ENCODE measurements around the gene AQP1.
A peak's percentile ranks its signal among the peaks of the same experiment; 100 is the strongest.

Gene AQP1

DNA sequence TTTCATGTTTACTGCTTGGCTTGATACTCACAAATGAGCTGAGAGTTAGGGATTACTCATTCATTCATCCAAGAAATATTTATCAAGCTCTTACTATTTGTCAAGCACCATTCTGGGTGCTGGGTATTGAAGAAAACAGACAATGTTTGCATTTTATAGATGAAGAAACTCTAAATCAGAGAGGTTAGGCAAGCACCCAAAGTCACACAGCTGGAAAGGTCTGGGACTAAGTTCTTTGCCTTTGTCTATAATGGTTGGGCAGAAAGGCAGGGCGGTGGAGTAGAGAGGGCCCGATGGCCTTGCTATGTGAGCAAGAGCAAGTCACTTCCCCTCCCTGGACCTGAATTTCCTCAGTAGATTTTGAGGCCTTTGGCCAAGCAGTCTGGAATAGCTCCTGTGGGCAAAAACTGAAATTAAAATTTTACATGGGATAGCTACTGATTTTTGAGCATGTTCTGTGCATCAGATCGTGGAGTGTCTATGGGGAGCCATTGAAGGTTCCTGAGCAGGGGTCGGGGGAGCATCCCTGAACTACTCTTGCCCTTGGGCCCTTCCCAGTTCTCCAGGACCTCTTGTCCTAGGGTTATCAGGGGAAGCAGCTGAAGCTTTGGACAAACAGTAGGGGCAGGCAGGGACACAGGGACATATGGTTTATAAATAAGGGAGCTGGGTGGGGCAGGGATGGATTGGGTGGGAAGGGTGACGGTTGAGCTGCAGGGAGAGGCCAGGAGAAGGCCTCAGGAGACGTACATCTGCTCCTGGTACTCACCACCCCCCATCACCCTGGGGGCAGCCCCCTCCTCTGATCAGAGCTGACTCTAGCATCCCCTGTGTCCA, 23.3 kb downstream of the AQP1 start:
- no peak for DNase-seq (ENCODE audit: low read depth in 2 of 2)

DNA sequence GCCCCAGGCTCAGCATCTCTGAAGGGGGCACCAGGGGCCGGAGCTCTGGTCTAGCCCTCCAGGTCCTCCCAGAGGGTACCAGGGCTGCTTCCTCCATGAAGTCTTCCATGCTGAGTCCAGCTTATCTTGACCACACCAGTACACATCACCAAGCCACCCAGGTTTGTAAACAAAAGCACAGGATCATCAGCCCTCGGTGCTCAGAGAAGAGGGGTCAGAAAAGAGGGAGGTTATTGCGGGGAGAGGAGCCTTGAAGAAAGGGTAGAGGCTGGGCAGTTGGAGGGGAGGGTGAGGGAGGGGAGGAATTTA, 23.9 kb downstream of the AQP1 start:
- DNase-seq (ENCODE audit: low read depth in 2 of 2), result no peak

DNA sequence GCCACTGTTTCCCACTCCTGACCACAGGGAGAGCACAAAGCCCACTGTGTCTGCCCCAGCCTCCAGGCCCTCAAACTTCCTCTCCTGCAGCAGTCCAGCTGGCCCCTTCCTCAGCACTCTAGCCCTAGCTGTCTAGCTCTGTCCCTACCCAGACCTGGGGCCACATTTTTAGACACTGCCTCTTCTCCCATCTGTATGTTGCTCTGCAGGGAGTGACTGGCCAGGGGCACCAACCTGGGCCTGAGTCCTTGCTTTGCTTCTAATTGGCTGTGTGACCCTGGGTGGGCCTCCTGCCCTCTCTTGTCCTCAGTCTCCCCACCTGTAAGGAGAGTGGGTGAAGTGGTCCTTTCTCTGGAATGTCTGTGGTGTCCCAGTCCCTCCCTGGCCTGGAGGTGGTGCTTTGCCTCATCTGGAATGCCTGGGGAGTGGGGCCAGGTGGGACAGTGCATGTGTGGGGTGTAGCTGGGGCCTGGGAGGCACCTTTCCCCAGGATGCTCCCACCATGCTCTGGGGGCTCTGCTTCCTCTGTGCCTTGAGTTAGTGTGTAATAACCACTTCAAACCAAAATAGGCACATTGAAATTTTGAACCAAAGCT, 25.1 kb downstream of the AQP1 start:
- DNase-seq (ENCODE audit: low read depth in 2 of 2), result no peak

DNA sequence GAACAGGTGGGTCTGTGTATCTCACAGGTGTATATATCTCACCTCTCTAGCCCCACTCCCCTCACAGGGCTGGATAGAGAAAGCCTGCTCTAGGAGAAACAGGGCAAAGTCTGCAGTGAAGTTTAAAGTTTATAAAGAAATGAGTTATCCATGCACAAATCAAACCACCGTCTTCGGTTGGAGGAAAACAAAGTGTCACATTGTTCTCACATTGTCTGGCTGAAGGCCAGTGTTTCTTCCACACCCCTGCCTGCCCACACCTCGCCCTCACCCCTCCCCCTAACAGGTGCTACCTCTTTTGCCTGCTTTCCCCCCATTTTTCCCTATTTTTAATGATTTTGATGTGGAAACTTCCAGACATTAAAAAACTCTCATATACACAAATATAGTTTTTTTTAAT, 25.8 kb downstream of the AQP1 start:
- DNase-seq (ENCODE audit: low read depth in 2 of 2), result no peak

DNA sequence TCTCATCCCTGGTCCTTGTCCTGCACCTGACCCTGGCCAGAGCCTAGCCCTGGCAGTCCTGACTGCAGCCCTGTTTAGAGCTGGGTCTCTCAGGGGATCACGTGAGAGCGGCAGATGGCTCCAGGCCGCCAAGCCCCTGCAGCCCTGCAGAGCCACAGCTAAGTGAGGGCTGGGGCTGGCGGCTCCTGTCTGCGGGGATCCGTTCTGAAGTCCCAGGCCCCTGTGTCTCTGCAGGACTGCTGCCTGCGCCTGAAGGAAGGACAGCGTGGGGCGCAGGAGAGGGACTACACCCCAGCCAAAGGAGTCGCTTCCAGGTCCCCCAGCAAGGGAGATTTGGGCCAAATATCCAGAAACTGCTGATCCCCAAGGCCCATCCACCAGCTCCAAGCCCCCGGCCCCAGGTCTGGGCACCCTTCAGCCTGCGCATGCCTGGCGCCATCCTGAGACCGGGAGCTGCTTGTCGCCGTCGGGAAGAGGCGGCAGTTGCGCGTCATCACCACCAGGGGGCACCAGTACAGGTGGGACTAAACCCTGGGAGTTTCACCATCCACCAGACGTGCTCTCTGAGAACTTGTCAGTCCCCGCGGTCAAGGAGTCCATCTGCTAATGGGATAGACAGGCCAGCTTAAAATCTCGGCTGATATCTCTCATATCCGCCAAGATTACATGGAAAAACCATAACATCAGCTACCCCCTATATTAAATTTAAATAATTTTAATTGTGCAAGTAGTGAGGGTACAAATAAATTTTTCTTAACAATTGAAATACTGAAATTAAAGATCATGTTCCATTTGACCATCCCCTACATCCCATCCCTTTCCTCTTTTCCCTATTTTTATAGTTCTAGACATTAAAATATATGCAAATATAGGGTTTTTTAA, 27.0 kb downstream of the AQP1 start:
- DNase-seq (ENCODE audit: low read depth in 2 of 2), result peak; percentile 23 to 30

DNA sequence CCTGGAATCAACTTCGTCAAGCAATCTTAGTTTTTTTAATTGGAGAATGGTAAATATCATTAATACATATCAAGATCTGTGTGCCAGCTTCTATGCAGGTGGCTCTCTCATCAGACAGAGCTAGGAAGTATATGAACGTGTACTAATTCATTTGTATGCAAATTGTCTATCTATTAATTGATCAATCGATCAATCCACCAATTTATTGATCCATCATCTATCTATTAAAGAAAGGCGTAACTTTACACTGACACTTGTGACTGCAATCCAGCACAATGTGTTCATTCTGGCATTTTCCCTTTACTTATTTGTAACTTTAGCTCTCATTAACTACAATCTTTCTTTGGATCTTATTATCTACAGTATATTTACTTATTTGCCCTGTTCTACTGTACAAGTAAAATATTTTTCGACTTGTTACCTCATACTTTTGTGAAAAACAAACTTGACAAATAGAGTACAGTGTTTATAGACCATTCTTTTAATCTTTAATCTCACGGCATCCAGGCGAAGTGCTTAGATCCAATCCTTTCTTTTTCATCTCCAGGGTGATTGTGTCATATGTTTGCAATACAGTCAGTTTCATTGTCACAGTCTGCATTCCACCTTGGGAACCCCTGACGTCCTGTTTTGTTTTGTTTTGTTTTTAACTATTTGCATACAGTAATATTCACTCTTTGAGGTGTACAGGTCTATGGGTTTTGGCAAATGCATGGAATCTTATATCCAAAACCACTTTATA, 30.1 kb downstream of the AQP1 start:
- no peak for DNase-seq (ENCODE audit: low read depth in 2 of 2)

DNA sequence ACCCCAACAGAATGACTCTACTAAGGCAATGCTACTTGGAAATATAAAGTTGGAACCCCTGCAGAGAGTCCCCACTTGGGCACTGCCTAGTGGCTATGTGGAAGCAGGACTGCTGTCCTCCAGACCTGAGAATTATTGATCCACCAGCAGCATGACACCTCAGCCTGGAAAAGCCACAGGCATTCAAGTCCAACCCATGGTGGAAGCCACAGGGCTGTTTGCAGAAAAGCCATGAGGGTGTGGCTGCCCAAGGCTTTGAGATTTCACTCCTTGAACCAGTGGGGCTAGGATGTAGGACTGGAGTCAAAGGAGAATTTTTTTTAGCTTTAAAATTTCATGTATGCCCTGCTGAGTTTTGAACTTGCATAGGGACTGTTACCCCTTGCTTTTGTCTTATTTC, 38.5 kb downstream of the AQP1 start:
- DNase-seq (ENCODE audit: low read depth in 2 of 2), result no peak

DNA sequence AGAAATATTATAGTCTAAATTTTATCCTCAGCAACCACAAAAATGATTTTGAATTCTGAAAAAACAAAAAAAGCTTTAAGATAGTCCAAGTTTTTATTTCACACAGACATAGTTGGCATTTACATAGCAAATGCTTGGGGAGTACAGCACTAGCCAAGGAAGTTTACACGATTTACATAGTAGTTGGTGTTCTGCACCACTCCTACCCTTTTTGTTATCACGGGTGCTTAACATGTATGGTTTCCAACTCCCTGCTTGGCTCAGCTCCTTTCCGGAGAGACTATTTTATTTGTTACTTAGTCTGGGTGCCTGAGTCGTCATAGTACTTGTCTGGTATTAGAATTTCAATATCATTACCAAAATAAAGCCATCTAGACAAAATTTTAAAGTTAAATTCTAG, 43.3 kb downstream of the AQP1 start:
- DNase-seq (ENCODE audit: low read depth in 2 of 2), result no peak

DNA sequence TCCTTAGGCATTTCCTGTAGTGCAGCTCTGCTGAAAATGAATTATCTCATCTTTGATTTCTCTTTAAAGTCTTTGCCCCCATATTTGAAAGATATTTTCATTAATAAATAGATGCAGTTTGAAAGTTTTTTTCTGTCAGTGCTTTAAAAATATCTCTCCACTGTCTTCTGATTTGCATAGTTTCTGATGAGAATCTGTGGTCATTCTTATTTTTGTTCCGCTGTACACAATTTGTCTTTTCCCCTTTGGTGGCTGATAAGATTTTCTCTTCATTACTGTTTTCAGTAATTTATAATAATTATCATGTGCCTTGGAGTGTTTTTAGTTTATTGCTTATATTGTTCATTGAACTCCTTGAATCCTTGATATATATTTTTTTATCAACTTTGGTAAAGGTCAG, 45.1 kb downstream of the AQP1 start:
- DNase-seq (ENCODE audit: low read depth in 2 of 2), result no peak

DNA sequence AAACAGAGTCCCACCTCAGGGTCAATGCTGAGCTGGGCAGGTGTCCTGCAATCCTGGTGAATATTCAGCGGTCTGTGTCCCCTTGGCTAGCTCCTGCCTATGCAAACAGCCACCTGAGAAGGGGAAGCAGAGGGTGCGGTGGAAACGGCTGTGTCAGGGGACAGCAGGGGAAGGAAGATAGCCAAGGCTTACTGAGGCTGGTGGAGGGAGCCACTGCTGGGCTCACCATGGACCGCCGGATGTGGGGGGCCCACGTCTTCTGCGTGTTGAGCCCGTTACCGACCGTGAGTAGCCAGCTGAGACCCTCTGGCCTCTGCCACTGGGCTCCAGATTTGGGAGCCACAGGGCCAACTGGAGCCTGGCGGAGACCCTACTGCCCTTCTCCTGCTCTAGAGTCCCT, 52.2 kb downstream of the AQP1 start, which contains the start of gene GHRHR:
GHRHR (plus strand) TSS at position 112 of the 400 bp plus-strand sequence; CDS start at position 228, 116 bp downstream.
- no peak for DNase-seq (ENCODE audit: low read depth in 2 of 2)

DNA sequence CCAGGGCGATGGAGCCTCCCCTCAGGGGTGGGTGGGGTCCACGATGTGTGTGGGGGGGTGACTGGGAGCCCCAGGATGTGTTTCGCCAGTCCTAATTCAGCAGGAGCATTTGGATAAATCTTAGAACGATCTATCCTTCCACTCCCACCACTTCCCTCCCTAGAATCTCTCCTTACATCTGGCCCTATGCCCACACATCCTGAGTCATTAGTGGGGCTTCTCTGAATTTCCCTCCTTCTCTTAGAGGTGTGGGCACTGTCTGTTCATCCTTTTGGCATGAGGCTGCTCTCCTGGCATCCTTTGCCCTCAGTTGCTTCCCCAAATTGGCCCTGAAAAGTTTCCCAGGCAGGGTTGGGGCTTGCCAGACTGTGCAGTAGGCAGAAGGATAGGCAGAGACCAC, 53.7 kb downstream of the AQP1 start:
- DNase-seq (ENCODE audit: low read depth in 2 of 2), result no peak

DNA sequence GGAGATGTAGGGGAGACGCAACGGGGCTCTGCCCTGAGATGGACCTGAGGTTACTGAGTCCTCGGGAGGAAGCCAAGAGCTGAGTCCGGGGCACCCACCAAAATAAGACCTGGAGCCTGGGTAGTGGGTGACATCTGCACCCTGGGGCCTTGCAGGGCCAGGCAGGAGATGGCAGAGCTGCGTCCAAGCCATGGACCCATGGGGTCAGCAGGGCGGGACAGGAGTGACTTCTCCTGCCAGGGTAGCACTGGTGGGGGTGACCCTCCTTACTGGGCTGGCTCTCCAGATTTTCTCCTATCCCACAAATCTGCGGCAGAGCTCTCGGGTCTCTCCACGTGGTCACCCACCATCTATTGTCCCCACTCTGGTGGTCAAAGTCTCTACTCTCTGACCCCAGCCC, 54.2 kb downstream of the AQP1 start:
- no peak for DNase-seq (ENCODE audit: low read depth in 2 of 2)

DNA sequence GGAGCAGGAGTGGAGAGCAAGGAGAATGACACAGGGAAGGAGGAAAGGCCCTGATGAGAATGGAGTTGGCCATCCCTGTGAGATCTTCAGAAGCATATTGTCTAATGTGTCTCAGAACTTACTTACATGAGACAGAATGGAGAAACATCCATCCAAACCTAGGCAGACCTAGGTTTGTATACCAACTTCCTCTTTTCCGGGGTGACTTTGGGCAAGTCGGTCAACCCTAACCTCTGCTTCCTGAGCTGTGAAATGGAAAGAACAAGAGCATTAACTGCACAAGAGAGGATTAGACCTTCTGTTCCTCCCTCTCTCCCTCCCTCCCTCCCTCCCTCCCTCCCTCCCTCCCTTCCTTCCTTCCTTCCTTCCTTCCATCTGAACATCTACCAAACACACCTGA, 56.6 kb downstream of the AQP1 start:
- DNase-seq (ENCODE audit: low read depth in 2 of 2), result no peak

DNA sequence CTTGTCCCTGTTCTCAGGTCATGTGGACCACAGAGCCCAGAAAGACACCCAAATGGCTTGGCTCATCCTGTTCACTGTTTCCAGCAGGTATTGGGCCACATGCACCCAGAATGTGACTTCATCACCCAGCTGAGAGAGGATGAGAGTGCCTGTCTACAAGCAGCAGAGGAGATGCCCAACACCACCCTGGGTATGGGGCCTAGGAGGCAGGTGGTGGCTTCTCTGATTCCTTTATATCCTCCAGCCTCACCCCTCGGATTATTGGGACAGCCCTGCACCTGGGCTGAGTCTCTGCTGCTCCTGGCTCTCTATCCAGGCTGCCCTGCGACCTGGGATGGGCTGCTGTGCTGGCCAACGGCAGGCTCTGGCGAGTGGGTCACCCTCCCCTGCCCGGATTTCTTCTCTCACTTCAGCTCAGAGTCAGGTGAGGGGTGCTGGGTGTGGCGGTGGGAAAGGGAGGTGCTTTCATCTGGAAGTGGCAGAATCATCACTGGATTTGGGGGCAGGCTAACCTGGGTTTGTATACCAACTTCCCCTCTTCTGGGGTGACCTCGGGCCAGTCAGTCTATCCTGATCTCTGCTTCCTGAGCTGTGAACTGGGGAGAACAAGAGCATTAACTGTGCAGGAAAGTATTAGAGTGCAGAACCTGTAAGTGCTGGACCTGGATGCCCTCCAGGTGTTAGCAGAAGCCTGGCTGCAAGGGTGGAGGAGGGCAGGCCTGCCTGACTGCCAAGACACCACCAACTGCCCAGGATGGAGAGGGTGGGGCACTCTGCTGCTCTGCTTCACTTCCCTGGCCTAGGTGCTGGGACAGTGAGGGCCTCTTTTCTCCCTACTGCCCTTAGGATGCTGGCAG, 57.3 kb downstream of the AQP1 start:
- DNase-seq (ENCODE audit: low read depth in 2 of 2), result no peak

DNA sequence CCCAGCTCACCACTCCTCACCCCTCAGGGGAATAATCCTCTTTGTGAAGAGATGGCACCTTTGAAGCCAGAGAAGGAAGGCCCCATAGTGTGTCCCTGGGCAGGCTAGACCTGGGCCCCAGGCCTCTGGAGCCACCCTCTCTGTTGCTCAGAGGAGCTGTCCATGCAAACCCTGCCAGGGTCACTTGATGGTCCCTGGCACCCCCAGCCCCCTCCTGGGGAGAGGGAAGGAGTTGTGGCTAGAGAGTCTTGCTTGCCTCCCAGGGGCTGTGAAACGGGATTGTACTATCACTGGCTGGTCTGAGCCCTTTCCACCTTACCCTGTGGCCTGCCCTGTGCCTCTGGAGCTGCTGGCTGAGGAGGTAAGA, 57.9 kb downstream of the AQP1 start:
- DNase-seq (ENCODE audit: low read depth in 2 of 2), result no peak

DNA sequence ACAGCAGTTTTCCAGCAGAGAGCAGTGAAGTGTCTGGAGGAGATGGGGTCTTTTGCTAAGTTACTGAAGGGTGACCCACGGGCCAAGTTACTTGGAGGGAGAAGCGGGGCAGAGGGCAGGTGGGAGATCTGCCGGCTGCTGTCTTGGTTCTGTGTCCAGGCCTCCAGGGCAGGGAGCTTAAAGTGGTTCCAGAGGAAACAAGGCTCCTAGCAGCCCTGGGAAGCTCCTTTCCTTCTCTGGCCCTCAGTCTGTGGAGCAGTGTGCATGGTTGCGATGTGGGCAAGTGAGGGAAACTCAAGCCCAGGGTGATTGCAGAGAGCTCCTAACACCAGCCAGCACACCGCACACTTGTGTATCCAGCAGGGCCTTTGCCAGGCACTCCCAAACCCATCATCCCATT, 58.4 kb downstream of the AQP1 start:
- no peak for DNase-seq (ENCODE audit: low read depth in 2 of 2)

DNA sequence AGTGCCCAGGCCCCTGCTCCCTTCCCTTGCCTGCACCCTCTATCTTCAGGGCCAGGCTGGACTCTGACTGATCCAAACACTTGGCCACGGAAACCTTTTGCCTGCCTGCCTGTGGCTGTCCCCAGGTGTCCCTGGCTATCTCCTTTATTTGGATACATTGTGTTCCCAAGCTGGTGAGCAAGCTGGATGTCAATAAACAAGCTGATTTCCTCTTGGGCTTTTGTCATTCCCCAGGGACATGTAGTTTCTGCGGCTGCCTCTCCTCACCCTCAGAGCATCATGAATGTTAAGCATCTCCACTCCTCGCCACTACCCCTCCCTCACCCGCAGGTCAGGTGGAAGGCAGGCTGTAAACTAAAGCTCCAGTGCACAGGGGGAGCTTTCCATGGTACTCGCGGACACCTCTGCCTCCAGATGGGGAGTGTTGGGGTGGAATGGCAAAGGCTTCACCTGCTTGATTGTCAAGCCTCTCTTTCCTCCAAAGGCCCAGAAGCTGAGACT, 59.0 kb downstream of the AQP1 start:
- no peak for DNase-seq (ENCODE audit: low read depth in 2 of 2)

DNA sequence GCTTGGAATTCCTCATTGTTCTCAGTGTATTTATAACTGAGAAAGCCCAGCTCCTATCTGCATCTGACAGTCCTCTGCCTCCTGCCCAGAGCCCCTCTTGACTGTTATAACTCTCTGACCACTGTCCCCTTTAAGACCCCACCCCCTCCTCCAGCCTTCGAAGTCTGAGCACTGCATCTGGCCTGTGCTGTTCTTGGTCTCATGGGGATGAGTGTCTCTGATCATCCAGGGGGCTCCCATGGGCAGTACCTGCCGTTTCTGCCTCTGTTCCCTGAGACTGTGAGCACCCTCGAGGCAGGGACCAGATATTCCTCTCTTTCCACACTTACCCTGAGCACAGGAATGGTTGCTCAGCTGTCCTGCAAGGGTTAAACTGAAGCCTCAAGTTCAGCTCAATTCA, 59.8 kb downstream of the AQP1 start:
- DNase-seq (ENCODE audit: low read depth in 2 of 2), result no peak

DNA sequence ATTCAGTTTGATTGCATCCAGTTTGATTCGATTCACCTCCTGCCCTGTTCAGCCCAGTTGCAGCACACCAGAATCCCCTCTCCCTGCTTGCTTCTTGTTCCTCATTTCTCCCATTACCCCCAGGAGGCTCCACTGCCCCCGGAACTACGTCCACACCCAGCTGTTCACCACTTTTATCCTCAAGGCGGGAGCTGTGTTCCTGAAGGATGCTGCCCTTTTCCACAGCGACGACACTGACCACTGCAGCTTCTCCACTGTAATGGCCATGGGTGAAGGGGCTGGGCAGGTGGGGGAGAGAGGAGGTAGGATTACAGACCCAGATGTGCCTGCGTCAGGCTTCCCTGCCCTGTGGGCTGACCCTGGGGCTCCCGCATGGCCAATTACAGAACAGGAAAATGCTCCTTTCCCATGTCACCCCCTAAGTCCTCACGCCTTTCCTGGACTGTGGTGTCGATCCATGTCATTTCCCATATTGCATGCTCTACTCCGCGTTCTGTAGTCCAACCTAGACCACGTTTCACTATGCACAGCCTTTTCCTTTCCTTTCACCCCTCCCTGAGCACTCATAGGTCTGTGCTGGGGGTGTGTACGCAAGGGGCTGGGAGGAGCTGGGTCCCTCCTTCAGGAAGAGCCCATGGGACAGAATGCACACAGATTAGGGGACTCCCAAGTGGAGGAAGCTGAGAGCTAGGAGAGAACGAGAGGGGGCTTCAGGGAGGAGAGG, 60.3 kb downstream of the AQP1 start:
- DNase-seq (ENCODE audit: low read depth in 2 of 2), result no peak

DNA sequence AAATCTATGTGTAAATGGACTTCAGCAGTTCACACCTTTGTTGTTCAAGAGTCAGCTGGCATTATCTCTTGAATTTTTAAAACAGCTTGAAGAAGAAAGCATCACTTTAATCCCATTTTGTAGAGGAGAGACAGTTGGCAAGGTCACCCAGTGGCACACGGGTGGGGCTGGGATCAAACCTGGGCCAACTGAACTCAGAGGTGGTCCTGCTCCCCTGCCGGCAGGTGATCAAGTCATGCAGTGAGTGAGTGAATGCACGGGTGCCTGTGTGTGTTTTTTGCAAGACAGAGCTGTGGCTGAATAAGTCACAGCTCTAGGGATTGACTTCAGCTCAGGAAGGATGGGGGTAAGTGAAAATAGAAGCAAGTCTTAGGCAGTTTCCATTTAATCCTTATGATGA, 61.6 kb downstream of the AQP1 start:
- DNase-seq (ENCODE audit: low read depth in 2 of 2), result no peak

Data from stimulated activated CD8-positive, alpha-beta memory T cell treated with anti-CD3 and anti-CD28 coated beads, Interleukin-2, amount 100 ng/mL, for 1 hour (primary cell).